OCI-LY3 (cell line): ENCODE measurements around the gene UNC13C.

Experiments used
- EZH2phosphoT487 ChIP-seq: fragments of 200-600 bp; shearing (Covaris generic); IDR thresholded peaks from 2 replicates; pipeline ENCODE4 v1.6.1; 2018; ENCODE audit warnings: antibody characterized with exemption, mixed run types, low read depth
- TF ChIP-seq, protein P1 (sequence below): fragments of 200-600, 300-600 bp; sonication (generic); IDR thresholded peaks from 2 replicates; pipeline ENCODE4 v1.5.1; 2014; ENCODE audit warnings: antibody characterized with exemption, low read length, low read depth

GRCh38 chr15:54373332-54373731 is 395.1 kb downstream of the UNC13C start:
- TF ChIP-seq, protein P1, sequence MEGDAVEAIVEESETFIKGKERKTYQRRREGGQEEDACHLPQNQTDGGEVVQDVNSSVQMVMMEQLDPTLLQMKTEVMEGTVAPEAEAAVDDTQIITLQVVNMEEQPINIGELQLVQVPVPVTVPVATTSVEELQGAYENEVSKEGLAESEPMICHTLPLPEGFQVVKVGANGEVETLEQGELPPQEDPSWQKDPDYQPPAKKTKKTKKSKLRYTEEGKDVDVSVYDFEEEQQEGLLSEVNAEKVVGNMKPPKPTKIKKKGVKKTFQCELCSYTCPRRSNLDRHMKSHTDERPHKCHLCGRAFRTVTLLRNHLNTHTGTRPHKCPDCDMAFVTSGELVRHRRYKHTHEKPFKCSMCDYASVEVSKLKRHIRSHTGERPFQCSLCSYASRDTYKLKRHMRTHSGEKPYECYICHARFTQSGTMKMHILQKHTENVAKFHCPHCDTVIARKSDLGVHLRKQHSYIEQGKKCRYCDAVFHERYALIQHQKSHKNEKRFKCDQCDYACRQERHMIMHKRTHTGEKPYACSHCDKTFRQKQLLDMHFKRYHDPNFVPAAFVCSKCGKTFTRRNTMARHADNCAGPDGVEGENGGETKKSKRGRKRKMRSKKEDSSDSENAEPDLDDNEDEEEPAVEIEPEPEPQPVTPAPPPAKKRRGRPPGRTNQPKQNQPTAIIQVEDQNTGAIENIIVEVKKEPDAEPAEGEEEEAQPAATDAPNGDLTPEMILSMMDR: no peak
- TF ChIP-seq EZH2phosphoT487: no peak
